ENCODE data around the gene GDI2.
"Not testable (repeated sequence)": the region's sequence is repeated elsewhere in the genome, so short reads cannot be mapped to it uniquely, and the experiment has no call there.

Gene GDI2

DNA sequence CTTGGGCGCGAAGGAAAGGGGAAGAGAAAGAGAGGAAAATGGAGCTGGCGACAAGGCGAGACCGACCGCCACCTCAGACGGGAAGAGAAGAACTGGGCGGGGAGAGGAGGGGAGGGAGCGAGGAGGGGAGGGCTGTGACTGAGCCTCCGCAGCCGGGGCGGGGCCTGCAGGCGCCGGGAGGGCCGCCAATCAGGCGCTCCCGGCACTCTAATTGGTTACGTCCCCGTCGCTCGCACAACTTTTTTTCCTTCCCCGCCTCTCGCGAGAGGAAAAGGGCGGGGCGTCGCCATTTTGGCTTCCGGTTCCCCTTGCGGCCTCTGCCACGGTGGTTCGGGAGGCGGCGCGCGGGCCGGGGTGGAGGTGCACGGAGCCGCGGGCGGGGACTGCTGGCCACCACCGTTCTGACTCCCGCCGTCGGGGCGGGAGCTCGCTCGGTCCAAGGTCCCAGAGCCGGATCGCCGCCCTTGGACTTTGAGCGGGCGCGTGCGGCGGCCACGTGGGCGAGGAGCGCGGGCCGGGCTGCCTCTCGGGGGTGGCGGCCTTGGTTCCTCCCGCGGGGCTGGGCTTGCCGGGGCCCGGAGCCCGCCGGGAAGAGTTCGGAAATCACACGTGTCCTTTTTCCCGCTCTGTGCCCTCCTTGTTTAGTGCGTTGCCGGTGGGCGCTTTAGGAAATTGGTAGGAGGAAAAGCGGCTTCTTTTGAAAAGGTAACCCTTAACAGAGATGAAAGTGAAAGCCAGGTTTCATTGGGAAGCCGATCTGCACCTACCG is at the start of gene GDI2:
Gene GDI2, minus strand, starts transcription at position 94 of the 769 bp plus-strand sequence. CDS start 176 bp downstream, outside the sequence.
- DNase-seq: peak; percentile 97

DNA sequence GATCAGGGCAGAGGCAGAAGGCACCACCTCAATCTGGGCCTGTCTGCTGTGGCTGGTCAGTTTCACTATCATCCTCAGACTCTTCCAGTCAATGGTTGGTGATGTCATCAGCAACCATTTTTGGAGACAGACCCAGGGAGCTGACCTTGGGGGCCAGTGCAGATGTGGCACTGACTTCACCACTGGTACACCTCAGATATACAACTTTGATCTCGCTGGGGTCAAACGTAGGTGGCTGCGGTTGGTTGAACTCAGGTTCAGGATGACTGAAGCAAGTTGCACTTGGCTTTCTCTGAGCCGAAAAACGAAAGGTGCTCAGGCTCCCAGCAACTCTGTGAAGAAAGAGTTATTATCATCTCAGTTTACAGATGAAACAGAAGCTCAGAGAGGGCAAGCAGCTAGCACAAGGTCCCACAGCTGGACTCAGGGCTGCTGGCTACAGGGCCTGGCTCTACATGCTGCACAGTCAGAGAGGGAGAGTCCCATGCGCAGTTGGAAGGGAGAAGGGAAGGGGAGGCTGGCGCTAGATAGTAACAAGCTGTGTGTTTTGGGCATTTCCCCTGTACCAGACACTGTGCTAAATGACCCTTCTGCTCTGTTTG is 49.2 kb upstream of the GDI2 start:
- no peak for DNase-seq

DNA sequence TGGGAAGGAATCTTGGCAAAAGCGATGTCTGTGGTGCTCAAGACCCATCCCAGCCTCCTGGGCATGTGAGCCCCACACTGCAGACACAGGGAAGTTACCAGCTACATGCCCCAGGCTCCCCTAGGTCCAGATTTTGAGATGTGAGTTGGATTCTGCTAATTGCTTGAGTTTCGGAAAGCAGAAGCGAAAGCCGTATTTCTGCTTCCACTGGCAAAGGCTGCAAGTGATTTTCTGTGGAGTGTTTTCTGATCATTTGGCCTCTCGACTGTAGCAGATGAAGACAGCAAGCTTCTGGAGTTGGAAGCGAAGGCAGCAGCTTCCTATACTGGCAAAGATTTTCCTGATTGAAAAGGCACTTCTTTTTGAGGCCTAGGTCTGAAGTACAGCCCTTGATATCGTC is 46.8 kb upstream of the GDI2 start:
- DNase-seq: no peak

DNA sequence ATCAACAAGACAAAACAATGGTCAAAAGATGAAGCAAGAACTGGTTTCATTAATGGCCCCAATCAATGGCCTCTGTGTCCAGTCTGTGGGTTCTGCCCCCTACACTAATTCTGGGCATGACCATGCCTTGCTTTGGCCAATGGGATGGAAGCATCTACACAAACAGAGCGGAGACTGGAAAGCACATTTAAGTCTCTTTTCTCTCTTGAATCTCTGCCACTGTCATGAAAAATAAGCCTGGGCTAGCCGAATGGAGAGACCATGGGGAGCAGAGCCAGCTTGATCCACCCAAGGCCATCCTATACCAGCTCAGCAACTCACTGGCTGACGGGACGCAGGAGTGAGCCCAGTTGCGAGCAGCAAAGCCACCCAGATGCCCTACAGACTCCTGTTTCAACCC is 45.6 kb upstream of the GDI2 start:
- DNase-seq: no peak

DNA sequence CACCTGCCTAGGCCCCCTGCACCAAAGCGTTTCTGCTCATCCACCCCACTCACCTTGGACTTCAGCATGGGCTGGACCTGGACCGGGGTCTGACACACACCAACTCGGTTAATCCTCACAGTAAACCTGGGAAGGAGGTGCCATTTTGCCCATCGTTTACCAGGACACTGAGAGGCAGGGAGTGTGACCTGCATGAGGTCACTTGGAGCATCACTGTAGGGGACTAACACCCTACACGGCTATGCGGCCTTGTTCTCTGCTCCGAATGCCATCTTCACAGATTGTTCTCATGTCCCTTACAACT is 43.4 kb upstream of the GDI2 start:
- DNase-seq: no peak

DNA sequence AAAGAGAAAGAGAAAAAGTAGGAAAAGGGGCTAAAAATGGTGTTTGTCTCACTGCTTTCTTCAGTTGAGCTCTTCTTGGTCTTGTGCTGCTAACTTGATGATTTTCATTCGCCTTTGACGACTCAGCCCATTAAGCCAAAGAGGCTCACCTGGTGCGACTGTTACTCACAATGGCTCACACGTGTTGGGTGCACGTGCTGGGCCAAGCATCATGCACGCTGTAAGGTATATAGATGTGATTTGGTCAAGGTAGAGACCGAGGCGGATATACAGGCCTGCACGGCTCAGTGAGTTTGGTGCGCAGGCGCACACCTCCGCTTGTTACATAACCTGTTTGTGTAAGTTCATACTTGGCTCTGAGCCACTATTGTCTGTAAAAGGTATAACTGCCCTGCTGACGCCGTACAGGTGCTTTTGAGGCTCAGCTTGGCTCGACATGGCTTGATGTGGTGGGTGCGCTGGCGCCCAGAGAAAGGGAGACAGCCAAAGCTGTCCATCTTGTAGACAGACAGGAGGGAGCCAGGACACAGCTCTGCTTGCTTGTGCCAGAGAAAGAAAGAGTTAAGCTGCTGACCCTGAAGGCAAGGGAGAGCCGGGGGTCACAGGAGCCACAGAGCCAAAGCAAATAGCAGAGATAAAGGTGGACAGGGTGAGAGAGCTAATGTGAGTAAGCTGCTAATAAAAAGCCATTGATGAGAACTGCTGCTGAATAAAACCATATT is 42.9 kb upstream of the GDI2 start:
- DNase-seq: no peak

DNA sequence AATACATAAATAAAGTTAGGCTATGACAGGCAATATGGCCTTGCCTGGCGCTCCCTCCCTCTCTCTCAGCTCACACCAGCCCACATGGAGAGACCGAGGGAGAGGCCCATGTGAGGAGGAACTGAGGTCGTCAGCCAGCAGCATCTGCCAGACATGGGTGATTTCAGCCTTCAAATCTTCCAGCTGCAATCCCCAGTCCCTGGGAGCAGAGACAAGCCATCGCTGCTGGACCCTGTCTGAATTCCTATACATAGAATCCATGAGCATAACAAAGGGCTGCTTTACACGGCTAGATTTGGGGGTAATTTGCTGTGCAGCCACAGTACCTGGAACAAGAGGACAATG is 40.9 kb upstream of the GDI2 start:
- DNase-seq: no peak

DNA sequence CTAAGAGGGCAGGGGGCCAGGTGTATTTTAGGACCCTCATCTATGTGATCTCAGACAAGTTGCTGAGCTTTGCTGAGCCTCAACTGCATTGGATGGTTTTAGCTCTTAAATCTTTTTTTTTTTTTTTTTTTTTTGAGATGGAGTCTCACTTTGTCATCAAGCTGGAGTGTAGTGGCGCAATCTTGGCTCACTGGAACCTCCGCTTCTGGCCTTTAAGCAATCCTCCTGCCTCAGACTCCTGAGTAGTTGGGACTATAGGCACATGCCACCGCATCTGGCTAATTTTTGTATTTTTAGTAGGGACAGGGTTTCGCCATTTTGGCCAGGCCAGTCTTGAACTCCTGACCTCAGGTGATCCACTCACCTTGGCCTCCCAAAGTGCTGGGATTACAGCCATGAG is 33.4 kb upstream of the GDI2 start:
- not testable (repeated sequence) for DNase-seq

DNA sequence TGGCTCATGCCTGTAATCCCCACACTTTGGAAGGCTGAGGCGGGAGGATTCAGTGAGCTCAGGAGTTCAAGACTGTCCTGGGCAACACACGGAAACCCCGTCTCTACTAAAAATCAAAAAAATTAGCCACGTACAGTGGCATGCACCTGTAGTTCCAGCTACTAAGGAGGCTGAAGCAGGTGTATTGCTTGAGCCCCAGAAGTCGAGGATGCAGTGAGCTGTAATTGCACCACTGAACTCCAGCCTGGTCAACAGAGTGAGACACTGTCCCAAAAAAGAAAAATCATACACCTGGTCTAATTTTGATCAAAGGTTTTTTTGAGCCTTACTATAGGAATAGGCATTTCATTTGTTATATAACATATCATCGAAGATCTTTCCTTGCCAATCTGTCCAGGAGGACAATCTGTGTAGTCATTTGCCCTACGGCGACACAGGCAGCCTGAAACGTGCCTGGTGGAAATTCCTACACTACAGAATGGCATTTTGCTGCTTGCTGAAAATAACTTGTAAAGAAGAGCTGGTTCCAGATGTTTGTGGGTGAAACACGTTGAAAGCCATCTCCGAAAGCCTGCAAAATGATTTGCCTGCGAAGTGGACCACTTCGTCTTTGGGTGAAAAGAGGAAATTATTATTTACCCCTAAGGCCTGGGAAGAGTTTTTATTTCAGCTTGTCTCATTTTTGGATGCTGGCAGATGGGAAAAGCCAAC is 31.3 kb upstream of the GDI2 start:
- no peak for DNase-seq

DNA sequence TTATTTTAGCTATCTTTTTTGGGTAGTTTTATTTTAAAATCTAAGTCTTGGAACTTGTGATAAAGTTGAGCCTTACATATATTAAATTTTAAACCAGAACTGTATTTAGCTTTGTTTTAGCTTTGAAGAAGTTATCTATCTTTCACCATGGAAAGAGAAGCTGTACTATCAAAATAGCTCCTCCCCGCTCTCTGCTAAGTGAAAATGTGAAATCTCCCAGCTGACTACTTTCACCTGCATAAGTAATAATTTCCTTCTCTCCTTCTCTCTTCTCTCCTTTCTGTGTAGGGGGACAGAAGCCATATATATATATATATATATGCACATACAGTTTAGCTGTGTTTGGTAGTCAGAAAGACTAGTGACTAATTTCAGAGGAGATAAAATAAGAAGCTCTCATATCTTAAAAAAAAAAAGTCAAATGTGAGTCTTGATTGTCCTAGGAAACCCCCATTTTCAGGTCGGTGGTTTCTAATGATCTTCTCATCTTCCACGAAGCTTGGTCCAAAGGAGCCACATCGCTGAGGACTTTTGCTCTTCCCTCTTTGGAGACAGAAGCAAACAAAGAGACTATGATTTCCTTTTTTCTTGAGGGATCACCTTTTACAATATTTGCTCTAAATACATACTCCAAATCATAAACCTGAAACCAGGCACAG is 30.6 kb upstream of the GDI2 start:
- no peak for DNase-seq

DNA sequence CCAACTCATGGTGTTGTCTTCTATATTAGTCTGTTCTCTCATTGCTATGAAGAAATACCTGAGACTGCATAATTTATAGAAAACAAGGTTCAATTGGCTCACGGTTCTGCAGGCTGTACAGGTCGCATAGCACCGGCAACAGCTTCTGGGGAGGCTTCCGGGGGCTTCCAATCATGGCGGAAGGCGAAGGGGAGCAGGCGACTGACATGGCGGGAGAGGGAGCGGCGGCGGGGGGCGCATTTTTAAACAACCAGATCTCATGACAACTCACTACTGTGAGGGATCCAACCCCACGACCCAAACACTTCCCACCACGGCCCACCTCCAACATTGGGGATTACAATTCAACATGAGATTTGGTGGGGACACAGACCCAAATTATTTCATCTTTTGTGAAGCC is 28.7 kb upstream of the GDI2 start:
- DNase-seq: no peak

DNA sequence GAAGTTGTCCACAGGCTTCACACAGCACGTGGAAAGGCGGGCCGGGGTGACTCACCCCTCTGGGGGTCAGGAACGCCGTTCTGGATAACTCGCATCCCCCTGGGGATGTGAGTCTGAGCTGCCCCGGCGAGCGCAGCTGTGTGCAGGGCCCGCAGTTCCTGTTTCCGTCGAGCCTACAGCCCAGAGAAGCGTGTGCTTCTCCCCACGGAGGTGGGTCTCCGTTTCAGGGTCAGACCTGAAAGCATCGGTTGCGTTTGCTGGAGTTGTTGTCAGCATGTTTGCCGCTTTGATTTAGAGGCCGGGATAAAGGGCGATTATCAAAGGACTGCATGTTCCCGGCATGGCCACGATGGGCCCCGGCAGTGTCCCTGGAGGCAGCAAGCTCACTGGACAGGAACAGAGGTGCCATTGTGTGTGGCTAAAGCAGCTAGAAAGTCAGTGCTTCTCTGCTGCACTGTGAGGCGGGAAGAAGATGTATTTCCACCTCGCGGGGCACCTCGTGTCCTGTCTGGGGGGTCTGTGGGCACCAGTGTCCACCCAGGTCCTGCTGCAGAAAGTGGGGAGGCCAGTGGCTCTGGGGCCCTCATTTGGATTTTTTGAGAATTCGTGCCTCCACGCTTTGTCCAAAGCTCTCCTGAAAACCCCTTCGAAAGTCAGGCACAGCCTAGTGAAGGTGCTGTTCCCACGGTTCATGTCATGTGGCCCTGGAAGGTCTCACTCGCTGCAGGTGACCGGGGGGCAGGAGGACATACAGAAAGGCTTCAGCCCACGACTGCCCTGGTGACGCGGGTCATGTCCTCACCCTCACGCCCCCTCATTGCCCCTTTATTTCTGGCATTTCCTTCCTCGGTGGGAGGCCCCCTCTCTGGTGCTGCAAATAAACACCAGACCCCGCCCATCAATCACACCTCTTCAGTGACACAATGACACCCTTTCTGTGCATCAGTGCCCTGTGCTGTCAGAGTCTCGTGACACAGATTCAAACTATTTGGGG is 27.4 kb upstream of the GDI2 start:
- no peak for DNase-seq

DNA sequence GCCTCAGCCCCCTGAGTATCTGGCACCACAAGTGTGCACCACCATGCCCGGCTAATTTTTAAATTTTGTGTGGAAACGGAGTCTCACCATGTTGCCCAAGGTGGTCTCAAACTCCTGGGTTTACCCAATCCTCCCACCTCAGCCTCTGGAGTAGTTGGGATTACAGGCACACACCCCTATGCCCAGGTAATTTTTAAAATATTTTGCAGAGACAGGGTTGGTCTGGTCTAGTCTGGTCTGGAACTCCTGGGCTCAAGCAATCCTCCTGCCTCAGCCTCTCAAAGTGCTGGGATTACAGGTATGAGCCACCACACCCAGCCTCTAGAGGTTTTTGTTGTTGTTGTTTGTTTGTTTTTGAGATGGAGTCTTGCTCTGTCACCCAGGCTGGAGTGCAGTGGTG is 22.9 kb upstream of the GDI2 start:
- DNase-seq: not testable (repeated sequence)

DNA sequence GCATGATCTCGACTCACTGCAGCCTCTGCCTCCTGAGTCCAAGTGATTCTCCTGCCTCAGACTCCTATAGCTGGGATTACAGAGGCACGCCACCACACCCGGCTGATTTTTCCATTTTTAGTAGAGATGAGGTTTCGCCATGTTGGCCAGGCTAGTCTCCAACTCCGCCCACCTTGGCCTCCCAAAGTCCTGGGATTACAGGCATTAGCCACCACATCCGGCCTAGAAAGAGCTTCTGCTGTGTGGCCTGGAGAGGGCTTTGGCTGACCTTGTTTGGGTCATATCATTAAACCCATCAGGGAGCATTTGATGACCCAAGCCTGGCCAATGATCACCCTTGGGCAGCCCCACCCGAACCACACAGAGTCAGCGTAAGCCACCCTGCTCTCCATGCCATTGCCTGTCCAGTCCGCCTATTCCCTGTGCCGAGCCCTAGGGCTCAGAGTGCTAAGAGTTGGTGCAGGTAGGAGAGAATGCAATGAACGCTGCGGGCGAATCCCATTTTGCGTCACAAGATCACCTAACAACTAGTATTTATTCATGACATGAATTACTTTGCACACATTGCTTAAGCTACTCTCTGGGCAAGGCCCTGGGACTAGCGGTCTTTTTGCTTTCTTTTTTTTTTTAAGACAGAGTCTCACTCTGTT is 22.3 kb upstream of the GDI2 start:
- no peak for DNase-seq

DNA sequence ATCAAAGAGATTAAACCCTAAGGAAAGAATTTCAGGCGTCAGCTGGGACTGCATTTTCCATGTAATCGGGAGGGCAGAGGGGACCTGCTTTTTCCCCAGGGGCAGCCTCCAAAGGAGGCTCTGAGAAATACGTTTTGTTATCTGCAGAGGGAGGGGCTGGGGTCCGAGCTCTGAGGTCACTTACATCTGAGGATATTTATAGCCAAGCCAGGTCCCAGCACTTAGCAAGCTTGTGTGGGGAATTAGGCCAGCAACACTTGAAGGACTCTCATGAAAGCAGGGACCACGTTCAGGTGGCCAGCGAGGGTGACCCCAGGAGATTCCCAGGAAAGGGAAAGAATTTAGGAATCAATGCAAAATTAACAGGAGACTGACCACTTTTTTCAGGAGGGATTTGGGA is 20.6 kb upstream of the GDI2 start:
- DNase-seq: no peak

DNA sequence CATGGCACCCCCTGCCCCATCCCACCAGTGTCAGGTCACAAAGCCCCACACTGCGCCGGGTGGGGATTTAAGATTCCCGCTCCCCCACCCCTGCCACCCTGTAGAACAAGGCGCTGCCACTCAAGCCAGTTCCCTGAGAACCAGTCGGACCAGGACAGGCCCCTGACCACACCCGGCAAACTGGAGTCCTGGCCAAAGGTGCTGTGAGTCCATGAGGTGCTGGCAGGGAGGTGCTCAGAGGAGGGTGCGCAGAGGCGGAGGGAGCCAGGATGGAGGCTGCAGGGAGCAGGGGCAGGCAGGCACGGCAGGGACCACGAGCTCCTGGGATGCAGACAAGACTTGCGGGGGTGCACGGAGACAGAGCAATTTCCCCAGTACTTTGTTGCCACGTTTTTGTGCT is 19.7 kb upstream of the GDI2 start:
- DNase-seq: no peak

DNA sequence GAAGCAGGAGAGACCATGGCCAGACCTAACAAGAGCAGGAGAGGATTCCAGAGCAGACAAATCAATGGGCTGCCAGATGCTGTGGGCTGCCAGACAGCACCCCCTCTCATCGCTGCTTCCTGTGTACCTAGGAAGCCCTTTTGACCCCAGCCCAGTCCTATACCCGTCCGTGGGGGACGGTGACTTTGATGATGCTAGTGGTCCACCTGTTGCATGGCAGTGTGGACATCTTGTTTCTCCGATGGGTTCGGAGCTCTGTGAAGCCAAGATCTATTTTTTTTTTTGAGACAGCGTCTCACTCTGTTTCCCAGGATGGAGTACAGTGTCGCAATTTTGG is 18.2 kb upstream of the GDI2 start:
- no peak for DNase-seq

DNA sequence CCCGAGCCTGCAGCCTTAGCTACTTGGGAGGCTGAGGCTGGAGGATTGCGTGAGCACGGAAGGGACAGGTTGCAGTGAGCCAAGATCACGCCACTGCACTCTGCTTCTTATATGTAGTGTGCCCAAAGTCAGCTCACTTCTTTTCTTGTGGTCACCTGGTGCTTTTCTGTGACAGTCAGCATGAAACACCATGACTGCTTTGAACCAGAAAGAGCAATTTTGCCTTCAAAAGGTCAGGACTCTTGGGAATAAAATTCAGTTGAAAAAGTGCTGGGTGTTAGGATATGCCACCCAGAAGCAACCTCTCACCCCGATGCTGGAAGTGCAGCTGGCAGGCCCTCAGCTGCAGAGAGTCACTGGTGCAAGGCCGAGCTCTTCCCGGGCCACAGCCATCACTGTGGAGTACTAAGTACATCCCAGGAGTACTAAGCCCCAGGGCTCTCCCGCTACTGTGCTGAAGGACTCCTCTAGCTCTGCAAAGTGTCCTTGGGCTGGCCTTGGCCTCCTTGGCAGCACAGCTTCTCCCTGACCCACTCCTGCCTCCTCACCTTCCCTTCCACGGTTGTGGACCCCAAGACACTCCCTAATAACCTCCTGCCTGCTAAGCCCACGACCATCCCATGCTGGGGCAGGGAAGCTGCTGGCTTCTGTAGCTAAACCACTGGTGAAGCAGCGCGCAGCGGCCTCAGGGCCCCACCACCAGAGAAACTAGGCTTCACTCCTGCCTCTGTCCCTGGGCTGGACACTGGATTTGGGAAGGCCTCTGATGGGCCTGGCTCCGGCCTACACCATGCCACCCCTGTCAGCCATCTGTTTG is 17.6 kb upstream of the GDI2 start:
- DNase-seq: no peak

DNA sequence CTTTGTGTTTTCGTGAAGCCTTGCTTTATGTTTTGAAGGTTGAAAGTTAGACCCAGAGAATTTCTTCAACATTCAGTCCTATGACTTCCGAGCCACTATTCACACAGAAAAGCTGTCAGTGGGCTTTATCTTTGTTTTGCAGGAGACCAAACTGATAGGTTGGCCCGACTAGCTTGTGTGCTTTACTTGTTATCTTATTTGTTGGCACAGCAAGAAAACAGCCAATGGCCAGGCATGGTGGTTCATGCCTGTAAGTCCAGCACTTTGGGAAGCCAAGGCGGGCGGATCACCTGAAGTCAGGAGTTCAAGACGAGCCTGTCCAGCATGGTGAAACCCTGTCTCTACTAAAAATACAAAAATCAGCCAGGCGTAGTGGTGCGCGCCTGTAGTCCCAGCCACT is 16.0 kb upstream of the GDI2 start:
- no peak for DNase-seq

DNA sequence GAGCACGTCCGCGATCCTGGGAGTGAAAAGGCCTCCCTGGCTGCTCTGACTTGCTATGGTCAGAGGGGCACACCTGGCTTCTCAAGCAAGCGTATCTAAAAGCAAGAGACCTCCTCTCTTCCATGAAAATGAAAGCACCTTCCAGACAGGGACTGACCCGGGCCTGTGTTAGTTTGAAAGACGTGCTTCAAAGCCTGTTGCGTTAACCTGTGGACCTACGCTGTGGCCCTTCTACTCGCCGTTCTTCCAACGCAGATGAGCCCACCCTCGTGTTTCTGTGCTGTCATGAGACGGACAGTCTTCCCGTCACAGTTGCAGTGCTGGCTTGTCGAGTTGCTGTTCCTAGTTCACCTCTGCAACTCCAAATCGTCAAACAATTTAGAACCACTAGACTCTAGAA is 15.5 kb upstream of the GDI2 start:
- no peak for DNase-seq

DNA sequence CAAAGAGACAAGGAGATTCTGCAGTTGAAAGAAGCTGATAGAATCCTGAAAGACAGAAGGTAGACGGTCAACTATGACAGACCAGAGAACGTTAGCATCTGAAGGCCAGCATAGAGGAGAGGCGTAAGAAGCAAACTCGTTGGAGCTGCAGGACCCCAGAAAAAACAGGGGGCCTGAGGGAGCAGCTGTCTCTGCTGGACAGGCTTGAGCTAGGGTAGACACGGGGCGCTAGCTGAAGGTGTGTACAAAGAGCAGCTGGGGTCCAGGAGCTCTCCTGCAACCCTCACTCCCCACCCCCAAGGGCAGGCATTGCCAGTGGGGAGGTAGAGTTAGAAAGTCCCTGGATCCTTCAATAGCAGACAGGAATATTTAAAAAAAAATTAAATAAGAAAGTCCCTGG is 14.6 kb upstream of the GDI2 start:
- no peak for DNase-seq

Measured in activated naive CD4-positive, alpha-beta T cell treated with Interleukin-2 at 50 U/mL for 16 hours (primary cell).